HG03139 (cell line): Measurements from ENCODE around the gene DNAH1.
A peak's percentile ranks its signal among the peaks of the same experiment; 100 is the strongest.

ENCODE experiments used
- ATAC-seq: cut with Tn5 transposase; IDR thresholded peaks from one replicate; pipeline ENCODE4 v1.9.1; 2021; ENCODE audit not compliant: unreplicated experiment

DNAH1 gene

DNA sequence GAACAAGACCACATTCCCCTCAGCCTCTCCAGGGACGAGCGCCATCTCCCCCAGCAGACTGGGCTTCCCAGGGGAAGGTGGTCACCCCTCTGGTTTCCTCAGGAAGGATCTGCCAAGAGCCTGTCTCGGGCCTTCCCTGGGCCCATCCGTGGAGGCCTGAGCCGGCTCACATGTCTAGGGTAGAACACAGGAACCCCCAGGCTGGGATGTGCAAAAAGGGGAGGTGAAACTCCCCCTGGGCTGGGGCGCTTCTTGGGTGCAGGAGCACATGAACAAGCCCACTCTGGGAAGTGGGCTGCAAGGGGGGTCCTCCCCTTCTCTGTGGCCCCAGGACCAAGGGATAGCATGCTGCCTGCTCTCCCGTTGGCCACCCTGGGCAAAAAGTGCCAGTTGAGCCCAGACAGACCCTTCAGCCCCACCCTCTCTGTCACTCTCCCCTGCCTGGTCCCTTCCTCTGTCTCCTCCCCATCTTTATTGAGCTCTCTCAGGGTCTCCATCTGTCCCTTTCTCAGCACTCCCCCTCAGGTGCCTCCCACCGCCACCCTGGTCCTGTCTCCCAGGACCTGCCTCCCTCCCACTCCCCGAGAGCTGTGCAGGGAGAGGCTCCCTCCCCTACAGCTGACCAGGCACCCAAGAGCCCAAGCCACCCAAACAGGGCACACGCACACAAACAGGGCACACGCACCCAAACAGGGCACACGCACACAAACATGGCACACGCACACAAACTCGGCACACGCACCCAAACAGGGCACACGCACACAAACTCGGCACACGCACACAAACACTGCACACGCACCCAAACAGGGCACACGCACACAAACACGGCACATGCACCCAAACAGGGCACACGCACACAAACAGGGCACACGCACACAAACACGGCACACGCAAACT is 127.9 kb downstream of the DNAH1 start:
- ATAC-seq = no peak

DNA sequence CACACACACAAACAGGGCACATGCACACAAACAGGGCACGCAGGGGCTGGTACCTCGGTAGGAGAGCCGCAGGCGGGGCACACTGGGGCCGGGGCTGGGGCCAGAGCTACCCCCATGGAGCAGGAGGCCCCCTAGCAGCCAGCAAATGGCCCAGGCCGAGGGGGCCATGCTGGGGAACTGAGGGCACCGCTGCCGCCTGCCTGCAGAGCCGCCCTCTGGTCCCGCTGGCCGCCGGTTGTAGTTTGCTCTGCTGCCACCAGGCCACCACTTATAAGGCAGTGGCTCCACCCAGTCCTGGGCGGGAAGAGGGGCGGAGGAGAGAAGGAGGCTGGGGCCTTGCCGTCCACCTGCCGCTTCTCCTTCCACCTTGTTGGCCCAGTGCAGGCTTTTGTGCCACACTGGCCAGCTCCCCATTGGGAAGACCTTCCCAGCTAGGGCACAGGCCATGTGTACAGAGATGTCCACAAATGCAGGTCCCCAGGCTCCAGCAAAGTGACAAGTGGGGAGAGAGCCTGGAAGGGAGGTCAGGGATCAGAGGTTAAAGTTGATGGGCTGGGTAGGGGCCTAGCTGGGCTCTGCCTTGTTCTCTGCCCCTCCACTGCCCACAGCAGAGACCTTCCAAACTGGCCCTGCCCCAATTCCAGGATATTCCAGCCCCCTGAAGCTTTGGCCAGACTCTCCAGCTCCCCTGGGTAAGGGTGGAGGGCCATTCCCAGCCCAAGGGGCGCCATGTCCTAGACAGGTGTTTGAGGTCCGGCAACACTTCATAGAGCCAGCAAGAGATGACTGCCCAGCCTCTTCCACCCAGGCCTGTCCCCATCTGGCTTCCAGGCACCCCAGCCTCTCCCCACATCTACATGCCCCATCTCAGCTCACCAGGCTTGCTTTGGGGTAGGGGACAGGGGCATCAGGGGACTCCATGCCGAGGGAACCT is 129.0 kb downstream of the DNAH1 start, which contains the start of gene SEMA3G:
TSS of gene SEMA3G (minus strand) at position 244 of the 934 bp plus-strand sequence. CDS start at position 168, 76 bp downstream.
- peak; percentile 76 for ATAC-seq

DNA sequence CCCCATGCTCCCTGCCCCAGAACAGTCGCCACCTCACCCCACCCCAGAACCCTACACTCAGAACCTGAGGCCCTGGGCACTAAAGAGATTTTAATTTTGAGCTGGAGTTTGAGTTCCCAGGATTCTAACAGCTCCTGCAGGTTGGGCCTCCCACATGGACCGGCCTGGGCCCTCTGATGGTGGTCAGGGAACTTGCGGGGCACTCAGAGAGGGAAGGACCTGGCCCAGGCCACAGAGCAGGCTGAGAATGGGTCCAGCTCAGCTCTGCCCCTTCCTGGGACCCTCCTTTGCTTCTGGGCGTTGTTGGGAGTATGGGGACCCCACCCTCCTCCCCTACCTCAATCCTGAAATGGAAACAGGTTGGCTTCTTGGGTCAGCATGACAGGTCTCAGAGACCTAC is 129.9 kb downstream of the DNAH1 start:
- no peak for ATAC-seq

DNA sequence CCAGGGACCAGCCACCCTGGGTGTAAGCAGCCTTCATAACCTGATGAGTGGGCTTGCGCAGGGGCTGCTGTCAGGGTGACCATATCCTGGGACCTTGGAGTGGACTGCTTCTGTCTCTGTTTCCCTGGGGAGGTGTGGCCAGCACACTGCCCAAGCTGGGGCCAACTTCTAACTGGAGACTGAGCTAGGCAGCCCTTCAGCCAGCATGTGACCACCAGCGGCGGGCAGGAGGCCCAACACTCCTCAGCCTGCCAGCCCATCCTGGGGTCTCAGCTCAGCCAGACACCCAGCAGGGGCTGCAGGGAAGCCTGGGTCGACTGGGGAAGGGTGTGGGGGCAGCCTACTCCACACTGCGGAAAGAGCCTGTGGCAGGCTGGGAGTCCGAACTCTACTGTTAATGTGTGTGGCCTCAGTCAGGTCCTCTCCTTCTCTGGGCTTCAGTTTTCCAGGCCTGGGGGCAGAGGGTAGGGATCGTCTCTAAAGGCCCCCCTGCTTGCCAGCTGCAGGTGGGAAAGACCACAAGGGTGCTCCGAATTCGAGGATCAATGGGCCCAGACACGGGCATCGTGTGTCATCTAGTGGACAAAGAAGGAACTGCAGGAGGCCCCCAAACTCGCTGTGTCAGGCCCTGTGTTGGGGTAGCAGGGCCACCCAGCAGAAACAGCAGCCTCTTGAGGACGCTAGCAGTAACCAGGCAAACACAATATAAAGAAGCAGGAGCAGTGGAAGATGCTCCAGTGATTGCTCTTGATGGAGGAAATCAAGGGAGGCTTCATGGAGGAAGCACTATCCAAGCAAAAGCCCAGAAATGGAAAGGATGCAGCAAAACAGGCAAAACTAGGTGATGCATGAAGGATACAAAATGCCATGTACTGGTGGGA is 130.8 kb downstream of the DNAH1 start:
- ATAC-seq = no peak

DNA sequence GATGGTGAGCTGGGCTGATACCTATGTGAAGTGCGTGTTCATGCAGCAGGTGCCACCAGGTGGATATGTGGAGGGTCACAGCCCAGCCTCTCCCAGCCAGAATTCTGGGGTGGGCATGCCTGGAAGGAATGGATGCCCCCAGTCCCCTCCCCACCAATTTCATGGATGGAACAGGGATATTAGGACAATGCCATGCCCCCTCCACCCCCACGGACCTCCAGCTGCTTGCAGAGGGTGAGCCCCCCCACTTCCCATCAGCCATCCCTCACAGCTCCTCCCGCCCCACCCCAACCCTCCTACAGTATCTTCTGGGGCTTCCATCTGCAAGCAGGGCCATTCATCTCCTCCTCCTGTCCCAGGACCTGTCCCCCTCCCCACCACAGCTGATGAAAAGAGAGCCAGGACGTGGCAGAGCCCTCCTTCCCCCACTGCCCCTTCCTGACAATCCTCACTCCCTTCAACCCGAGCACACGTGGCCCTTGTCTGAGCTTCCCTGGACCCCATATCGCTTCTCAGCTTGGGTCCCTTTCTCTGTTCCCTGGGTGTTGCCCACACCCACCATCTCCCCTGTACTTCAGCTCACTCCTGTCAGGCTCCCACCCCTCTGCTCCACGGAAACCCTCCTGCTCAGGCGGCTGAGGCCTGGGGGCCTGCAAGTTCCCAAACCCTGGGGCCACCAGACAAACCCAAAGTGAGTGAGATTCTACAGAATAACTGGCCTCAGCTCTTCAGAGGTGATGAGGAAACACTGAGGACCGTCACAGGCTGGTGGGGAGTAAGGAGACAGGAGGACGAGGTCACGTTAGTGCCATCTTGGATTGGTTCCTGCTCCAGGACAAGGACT is 131.6 kb downstream of the DNAH1 start:
- ATAC-seq = no peak
